ENCODE data around the gene ZNF765. TPM values are rescaled to one million over a fixed set of nuclear protein-coding genes. Genes with fewer than 3 reads are reported as not detected.
"Not testable (repeated sequence)": the region's sequence is repeated elsewhere in the genome, so short reads cannot be mapped to it uniquely, and the experiment has no call there.

Gene ZNF765
- total and polyA plus RNA-seq, 2 donors (not counting 3 experiments of a cell fraction or from before 2014, with no cell fraction given), result 2.5 to 7.7 TPM

DNA sequence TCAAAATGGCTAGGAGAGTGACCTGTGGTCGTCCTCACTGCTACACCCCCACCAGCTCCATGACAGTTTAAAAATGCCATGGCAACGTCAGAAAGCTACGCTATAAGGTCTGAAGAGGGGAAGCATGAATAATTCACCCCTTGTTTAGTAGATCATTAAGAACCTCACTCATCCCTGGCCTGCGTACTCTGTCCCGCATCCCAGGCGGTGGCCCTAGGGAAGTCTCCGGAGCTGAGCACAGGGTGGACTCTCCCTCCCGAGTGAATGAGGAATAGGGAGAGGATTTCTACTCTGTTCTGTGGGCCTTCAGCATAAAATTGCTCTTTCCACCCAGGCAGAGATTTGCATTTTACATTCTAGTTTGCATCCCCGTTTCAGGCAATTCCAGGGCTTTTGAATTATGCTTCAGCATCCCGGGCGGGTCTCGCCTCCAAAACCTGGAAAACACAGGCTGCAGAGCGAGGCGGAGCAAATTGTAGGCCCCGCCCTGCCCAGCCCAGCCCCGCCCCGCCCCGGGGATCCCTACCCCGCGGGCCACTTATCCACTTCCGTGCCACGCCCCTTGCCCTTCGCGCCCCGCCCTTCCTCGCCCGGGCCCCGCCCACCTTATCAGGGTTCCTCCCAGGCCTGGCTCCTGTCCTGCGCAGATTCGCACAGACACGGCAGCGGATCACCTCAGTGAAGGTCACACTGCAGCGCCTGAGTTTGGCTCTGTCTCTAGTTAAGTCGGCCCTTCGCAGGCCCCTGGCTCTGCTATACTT, 36.9 kb upstream of the ZNF765 start:
- H3K9me3 ChIP-seq (replicated peaks; ENCODE audit: control insufficient read depth, insufficient read depth, low read length), result no peaks in the 10 kb centered on the region
- dilution Hi-C loops (cut with MboI; ENCODE audit: extremely low pct_ligation_motif_present, low sequenced_read_pairs), result no loop called here
- no peaks in the 10 kb centered on the region for H3K9me1 ChIP-seq (replicated peaks; ENCODE audit: control insufficient read depth, extremely low read depth, insufficient read depth, low read length)
- H3K27ac ChIP-seq (ENCODE audit: insufficient read depth, low read depth, low read length), result no peak overlapping the region
- H3K79me2 ChIP-seq (ENCODE audit: control insufficient read depth, insufficient read depth, low read length), result no peaks in the 10 kb centered on the region
- no peaks in the 10 kb centered on the region for H3K36me3 ChIP-seq (ENCODE audit: control insufficient read depth in 2 of 2, extremely low read depth in 1 of 2, insufficient read depth in 2 of 2, low read length in 2 of 2)
- H3K4me2 ChIP-seq (ENCODE audit: insufficient read depth, low read length), result no peak overlapping the region
- FAIRE-seq (no peak), DNase-seq (ENCODE audit: low read depth, low spot score) (no peak)
- TF ChIP-seq, protein P1, sequence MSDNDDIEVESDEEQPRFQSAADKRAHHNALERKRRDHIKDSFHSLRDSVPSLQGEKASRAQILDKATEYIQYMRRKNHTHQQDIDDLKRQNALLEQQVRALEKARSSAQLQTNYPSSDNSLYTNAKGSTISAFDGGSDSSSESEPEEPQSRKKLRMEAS (IDR thresholded peaks at IDR 0.05; ENCODE audit: insufficient read depth, insufficient read length), result no peak
- no peak for TF ChIP-seq POLR2AphosphoS5 (IDR thresholded peaks at IDR 0.05; ENCODE audit: insufficient read depth, low read depth, low read length)
- no peak for TF ChIP-seq FOS (IDR thresholded peaks at IDR 0.05; ENCODE audit: borderline replicate concordance, insufficient read depth, low read length)
- TF ChIP-seq POLR2A (IDR thresholded peaks at IDR 0.05; ENCODE audit: low read depth, low read length), result no peak
- no peak for TF ChIP-seq MYC (IDR thresholded peaks at IDR 0.05; ENCODE audit: low read depth, low read length)
- no peak for TF ChIP-seq EZH2 (IDR thresholded peaks at IDR 0.05; ENCODE audit: borderline replicate concordance, low read depth, low read length, severe bottlenecking)
- TF ChIP-seq JUN (IDR thresholded peaks at IDR 0.05; ENCODE audit: borderline replicate concordance, insufficient read depth, insufficient read length, low read depth), result no peak
- TF ChIP-seq GATA2 (IDR thresholded peaks at IDR 0.05; ENCODE audit: insufficient read depth, insufficient read length, low read depth, low read length), result no peak
- TF ChIP-seq, protein P2, sequence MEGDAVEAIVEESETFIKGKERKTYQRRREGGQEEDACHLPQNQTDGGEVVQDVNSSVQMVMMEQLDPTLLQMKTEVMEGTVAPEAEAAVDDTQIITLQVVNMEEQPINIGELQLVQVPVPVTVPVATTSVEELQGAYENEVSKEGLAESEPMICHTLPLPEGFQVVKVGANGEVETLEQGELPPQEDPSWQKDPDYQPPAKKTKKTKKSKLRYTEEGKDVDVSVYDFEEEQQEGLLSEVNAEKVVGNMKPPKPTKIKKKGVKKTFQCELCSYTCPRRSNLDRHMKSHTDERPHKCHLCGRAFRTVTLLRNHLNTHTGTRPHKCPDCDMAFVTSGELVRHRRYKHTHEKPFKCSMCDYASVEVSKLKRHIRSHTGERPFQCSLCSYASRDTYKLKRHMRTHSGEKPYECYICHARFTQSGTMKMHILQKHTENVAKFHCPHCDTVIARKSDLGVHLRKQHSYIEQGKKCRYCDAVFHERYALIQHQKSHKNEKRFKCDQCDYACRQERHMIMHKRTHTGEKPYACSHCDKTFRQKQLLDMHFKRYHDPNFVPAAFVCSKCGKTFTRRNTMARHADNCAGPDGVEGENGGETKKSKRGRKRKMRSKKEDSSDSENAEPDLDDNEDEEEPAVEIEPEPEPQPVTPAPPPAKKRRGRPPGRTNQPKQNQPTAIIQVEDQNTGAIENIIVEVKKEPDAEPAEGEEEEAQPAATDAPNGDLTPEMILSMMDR (IDR thresholded peaks at IDR 0.05; ENCODE audit: extremely low read depth in 1 of 2, insufficient read depth in 1 of 2, low read depth in 1 of 2, low read length in 2 of 2), result no peak
- CTCF ChIA-PET, result interaction anchor here (0.7 kb wide), 1 partner anchor 105 kb away, joined by 3 read pairs; no protein-coding TSS in a partner anchor
- H3K4me1 ChIP-seq (ENCODE audit: control insufficient read depth, extremely low read depth, insufficient read depth, low read length), result no peaks in the 10 kb centered on the region
- H3K9ac ChIP-seq (replicated peaks; ENCODE audit: extremely low read depth, insufficient read depth, low read length), result no peak overlapping the region
- POLR2A ChIA-PET, result no interaction called here
- no TSS peak for BruUV-seq (replicated peaks)
- no peak overlapping the region for H3K4me3 ChIP-seq (replicated peaks in 1 of 3; ENCODE audit: insufficient read depth in 1 of 3, low read depth in 1 of 3, low read length in 3 of 3)
- intact Hi-C loops (cut with micrococcal nuclease), result no loop called here
- H3K27me3 ChIP-seq (ENCODE audit: control insufficient read depth in 2 of 2, insufficient read depth in 2 of 2, low read length in 2 of 2), result no peaks in the 10 kb centered on the region
- H4K20me1 ChIP-seq (replicated peaks; ENCODE audit: control insufficient read depth, extremely low read depth, insufficient read depth, low read length), result no peaks in the 10 kb centered on the region
- no peak overlapping the region for H2AFZ ChIP-seq (ENCODE audit: low read depth, low read length)

DNA sequence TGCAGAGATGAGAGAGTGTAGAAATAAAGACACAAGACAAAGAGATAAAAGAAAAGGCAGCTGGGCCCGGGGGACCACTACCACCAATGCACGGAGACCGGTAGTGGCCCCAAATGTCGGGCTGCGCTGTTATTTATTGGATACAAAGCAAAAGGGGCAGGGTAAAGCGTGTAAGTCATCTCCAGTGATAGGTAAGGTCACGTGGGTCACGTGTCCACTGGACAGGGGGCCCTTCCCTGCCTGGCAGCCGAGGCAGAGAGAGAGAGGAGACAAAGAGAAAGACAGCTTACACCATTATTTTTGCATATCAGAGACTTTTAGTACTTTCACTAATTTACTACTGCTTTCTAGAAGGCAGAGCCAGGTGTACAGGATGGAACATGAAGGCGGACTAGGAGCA, 34.9 kb upstream of the ZNF765 start:
- H3K4me2 ChIP-seq (ENCODE audit: insufficient read depth, low read length); H3K4me3 ChIP-seq (replicated peaks in 1 of 3; ENCODE audit: insufficient read depth in 1 of 3, low read depth in 1 of 3, low read length in 3 of 3); H3K4me1 ChIP-seq (ENCODE audit: control insufficient read depth, extremely low read depth, insufficient read depth, low read length); H3K27ac ChIP-seq (ENCODE audit: insufficient read depth, low read depth, low read length); H3K9me3 ChIP-seq (replicated peaks; ENCODE audit: control insufficient read depth, insufficient read depth, low read length); H3K36me3 ChIP-seq (ENCODE audit: control insufficient read depth in 2 of 2, extremely low read depth in 1 of 2, insufficient read depth in 2 of 2, low read length in 2 of 2); BruUV-seq (replicated peaks); H3K9ac ChIP-seq (replicated peaks; ENCODE audit: extremely low read depth, insufficient read depth, low read length); H4K20me1 ChIP-seq (replicated peaks; ENCODE audit: control insufficient read depth, extremely low read depth, insufficient read depth, low read length); FAIRE-seq; H2AFZ ChIP-seq (ENCODE audit: low read depth, low read length); H3K27me3 ChIP-seq (ENCODE audit: control insufficient read depth in 2 of 2, insufficient read depth in 2 of 2, low read length in 2 of 2); POLR2A ChIA-PET; H3K9me1 ChIP-seq (replicated peaks; ENCODE audit: control insufficient read depth, extremely low read depth, insufficient read depth, low read length); dilution Hi-C loops (cut with MboI; ENCODE audit: extremely low pct_ligation_motif_present, low sequenced_read_pairs); H3K79me2 ChIP-seq (ENCODE audit: control insufficient read depth, insufficient read depth, low read length); DNase-seq (ENCODE audit: low read depth, low spot score): not testable (repeated sequence)
- CTCF ChIA-PET, result interaction anchor here (2.9 kb wide), 1 partner anchor 165 kb away, joined by 19 read pairs; no protein-coding TSS in a partner anchor
- intact Hi-C loops (cut with micrococcal nuclease), result loop anchor here (5.0 to 10.0 kb wide), 2 partner anchors 105 to 283 kb away; partner anchors contain the start of genes VN1R2 and ZNF677
